ENCODE measurements around the gene CNPY4.

Gene CNPY4

DNA sequence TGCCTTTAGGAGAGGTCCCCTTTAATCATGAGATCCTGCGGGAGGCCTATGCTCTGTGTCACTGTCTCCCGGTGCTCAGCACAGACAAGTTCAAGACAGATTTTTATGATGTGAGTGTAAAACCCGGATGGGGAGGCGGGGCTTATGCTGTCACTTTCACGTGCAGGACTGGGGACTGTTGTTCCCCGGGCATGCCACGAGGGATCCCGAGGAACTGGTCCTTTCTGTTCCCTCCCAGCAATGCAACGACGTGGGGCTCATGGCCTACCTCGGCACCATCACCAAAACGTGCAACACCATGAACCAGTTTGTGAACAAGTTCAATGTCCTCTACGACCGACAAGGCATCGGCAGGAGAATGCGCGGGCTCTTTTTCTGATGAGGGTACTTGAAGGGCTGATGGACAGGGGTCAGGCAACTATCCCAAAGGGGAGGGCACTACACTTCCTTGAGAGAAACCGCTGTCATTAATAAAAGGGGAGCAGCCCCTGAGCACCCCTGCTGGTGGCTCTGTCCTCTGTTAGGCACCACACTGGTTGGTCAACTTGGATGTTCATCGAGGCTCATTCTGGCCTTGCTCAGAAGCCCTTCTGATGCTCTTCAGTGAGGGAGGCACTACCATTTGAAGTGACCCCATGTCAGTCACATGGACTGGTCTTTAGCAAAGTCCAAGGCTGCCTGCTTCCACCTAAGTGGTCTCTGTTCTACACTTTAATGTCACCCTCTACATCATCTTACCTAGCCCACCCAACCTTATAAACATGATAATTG, 27.8 kb upstream of the CNPY4 start:
- in situ Hi-C loops (cut with MboI; ENCODE audit: low sequenced_read_pairs): no loop called here

GRCh38 chr7:100093054-100093453, 26.4 kb upstream of the CNPY4 start:
- in situ Hi-C loops (cut with MboI; ENCODE audit: low sequenced_read_pairs): no loop called here

DNA sequence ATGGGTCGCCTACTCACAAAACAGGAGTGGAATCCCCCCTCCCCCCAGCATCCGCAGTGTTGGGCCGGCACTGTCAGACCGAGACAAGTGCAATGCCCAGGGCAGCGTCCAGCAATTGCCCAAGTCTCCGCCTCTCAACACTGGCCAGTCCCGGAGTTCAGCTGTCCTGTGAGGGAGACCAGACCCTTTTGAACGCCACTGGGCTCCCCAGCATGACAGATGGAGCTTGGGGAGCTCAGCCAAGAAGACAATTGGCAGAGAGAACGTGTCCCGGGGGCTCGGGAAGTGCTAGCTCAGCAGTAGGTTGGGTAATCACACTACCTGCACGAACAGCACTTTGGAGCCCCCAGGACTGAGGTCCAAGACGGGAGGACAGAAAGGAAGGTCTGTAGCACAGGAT, 25.9 kb upstream of the CNPY4 start:
- in situ Hi-C loops (cut with MboI; ENCODE audit: low sequenced_read_pairs): no loop called here

- in situ Hi-C loops (cut with MboI; ENCODE audit: low sequenced_read_pairs): no loop called here
Observed at GRCh38 chr7:100093925-100094486, 25.4 kb upstream of the CNPY4 start.

- in situ Hi-C loops (cut with MboI; ENCODE audit: low sequenced_read_pairs): no loop called here
Observed at GRCh38 chr7:100095289-100095688, 24.1 kb upstream of the CNPY4 start.

- in situ Hi-C loops (cut with MboI; ENCODE audit: low sequenced_read_pairs): no loop called here
Observed at GRCh38 chr7:100095704-100096103, 23.7 kb upstream of the CNPY4 start.

- in situ Hi-C loops (cut with MboI; ENCODE audit: low sequenced_read_pairs): no loop called here
Observed at GRCh38 chr7:100098913-100099312, 20.5 kb upstream of the CNPY4 start.

DNA sequence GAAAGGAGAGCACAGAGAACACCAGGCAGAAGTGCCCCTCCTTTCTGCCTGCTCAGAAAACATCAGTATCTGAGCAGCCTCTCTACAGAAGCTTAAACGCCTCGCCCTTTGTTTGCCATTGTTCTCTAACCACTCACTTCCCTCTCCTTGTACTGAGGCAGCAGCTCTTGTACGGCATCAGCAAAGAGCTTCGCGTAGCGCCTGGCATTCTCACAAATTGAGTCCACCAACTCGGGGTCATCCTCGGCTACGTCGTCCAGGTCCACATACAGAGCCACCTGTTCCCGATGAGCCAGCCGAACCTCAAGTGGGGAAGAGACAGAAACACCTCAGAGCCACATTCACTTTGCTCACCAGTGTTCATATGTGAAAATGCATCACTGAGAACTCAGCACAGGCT, 20.0 kb upstream of the CNPY4 start:
- in situ Hi-C loops (cut with MboI; ENCODE audit: low sequenced_read_pairs): no loop called here

DNA sequence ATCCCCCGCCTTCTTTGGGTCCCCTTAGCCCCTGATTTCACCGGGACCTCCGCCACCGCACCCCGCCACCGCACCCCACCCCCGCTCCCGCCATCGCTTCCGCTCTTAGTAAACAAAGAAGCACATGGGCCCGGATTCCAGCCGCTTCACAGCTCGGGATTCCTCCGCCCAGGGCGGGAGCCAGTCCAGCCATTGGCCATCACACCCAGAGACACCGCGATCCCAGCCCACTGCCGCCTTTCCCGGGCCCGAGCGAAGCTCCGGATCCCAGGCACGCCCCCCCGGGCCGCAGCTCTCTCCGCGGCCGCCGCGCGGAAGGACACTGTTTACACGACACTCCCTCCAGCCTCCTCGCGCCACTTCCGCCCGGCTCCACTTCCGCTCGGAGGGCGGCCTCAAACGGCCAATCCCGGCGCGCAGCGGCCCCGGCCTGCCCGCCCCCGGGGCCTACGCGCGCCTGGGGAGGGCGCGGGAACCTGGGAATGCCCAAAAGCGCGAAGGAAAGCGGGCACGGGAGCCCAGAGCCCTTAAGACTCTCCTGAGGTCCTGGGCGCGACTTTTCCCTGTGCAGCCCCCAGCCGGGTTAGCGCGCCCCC, 18.9 kb upstream of the CNPY4 start:
- in situ Hi-C loops (cut with MboI; ENCODE audit: low sequenced_read_pairs): no loop called here

- in situ Hi-C loops (cut with MboI; ENCODE audit: low sequenced_read_pairs): no loop called here
Observed at GRCh38 chr7:100101016-100101862, 18.2 kb upstream of the CNPY4 start, which contains the start of the genes AP4M1 and MCM7. AP4M1 (plus strand) TSS chr7:100101643; CDS start chr7:100101715, 72 bp downstream. MCM7 (minus strand) TSS chr7:100101397; CDS start chr7:100101294, 103 bp downstream.

GRCh38 chr7:100102950-100103840, 16.2 kb upstream of the CNPY4 start:
- in situ Hi-C loops (cut with MboI; ENCODE audit: low sequenced_read_pairs): no loop called here

GRCh38 chr7:100105534-100105933, 13.9 kb upstream of the CNPY4 start:
- in situ Hi-C loops (cut with MboI; ENCODE audit: low sequenced_read_pairs): no loop called here

DNA sequence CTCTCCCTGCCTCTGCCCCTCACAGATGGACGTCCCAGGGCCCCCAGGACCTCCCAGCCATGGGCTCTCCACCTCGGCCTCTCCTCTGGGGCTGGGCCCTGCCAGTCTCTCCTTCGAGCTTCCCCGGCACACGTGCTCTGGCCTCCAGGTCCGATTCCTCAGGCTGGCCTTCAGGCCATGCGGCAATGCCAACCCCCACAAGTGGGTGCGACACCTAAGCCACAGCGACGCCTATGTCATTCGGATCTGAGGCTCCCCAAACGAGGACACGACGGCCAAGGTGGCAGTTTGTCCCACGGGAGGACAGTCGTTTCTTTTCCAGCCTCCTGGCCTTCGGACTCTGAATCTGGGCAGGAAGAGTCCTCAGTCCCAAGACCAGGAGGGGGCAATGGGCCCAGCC, 12.8 kb upstream of the CNPY4 start:
- in situ Hi-C loops (cut with MboI; ENCODE audit: low sequenced_read_pairs): no loop called here

DNA sequence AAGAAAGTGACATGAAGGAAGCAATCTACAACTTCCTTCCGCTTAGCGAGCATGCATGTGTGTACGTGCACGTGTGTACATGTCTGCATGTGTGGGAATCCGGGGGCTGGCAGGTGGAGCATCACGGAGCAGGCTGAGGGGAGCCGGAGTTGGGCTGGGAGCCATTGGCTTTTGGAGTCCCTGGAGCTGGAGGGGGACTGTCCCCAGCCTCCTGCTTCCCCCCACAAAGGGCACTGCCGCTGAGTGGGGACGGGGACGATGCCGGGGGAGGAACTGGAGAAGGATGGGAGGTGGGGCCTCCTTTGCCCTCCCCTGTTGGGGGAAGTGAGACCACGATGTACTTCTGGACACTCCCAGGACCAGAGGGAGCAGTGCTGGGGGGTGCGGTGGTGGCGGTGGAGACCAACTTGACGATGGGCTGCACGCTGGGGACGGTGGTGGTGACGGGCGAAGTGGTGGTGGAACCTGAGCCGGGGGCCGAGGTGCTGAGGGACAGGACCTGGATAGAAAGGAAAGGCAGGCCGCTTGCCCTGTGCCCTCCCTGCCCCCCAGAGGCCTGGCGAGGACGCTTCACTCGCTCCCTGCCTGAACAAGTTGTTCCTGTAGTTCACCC, 12.2 kb upstream of the CNPY4 start:
- in situ Hi-C loops (cut with MboI; ENCODE audit: low sequenced_read_pairs): no loop called here

GRCh38 chr7:100107890-100108289, 11.5 kb upstream of the CNPY4 start:
- in situ Hi-C loops (cut with MboI; ENCODE audit: low sequenced_read_pairs): no loop called here

GRCh38 chr7:100109521-100110163, 9.8 kb upstream of the CNPY4 start:
- in situ Hi-C loops (cut with MboI; ENCODE audit: low sequenced_read_pairs): no loop called here

- in situ Hi-C loops (cut with MboI; ENCODE audit: low sequenced_read_pairs): no loop called here
Observed at GRCh38 chr7:100111156-100111555, 8.3 kb upstream of the CNPY4 start.

DNA sequence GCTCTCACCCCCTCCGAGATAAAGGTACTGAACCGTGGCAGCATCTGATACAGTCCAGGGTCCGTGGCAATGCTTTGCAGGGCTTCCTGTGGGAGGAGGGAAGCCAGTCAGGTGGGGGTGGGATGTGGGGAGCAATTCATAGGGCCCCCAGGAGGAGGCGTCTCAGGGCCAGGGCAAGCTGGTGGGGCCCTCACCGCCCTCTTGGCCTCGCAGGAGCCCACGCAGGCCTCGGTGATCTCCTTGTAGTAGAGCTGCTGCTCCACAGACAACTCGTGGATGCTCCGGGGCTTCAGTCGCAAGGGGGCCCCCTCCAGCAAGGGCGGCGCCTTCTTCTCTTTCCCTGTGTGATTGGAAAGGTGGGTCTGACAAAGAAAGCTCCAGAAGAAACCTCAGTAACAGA, 7.5 kb upstream of the CNPY4 start:
- in situ Hi-C loops (cut with MboI; ENCODE audit: low sequenced_read_pairs): no loop called here

DNA sequence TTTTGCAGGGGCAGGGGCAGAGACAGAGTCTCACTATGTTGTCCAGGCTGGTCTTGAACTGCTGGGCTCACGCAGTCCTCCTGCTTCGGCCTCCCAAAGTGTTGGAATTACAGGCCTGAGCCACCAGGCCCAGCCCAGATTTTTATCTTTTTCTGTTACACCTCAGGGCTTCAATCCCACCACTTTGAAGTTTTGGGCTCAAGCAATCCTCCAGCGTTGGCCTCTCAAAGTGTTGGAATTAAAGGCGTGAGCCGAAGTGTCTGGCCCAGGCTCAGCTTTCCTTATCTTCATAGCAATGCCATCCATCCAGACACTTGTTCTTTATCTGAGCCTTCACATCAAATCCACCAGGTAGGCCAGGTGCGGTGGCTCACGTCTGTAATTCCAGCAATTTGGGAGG, 4.4 kb upstream of the CNPY4 start:
- in situ Hi-C loops (cut with MboI; ENCODE audit: low sequenced_read_pairs): no loop called here

All from HL-60/S4 (cell line).